Neural progenitor cell (in vitro differentiated cells): ENCODE measurements around the gene SMPD1. TPM values are rescaled to one million over a fixed set of nuclear protein-coding genes. Genes with fewer than 3 reads are reported as not detected.
A peak's percentile ranks its signal among the peaks of the same experiment; 100 is the strongest.

ENCODE experiments used
- DNase-seq: peaks from one replicate; pipeline ENCODE4 v3.0.0-alpha.2; 2016; ENCODE audit warnings: low spot score
- H2AFZ ChIP-seq: fragments of 200-600 bp; sonication (generic); replicated peaks from 2 replicates; pipeline ENCODE4 v1.6.1; 2016; ENCODE audit warnings: antibody characterized with exemption
- H3F3A ChIP-seq: fragments of 200-600 bp; sonication (generic); 2 replicates; pipeline ENCODE4 v1.6.1; 2016; ENCODE audit warnings: antibody characterized with exemption, low read depth
- H3K27ac ChIP-seq: fragments of 200-600 bp; sonication (generic); 2 replicates; pipeline ENCODE4 v1.5.1; 2016; ENCODE audit warnings: mild to moderate bottlenecking
- H3K27me3 ChIP-seq: fragments of 200-600 bp; sonication (generic); 2 replicates; pipeline ENCODE4 v1.6.1; 2016; ENCODE audit warnings: mild to moderate bottlenecking, moderate library complexity
- H3K36me3 ChIP-seq: fragments of 200-600 bp; sonication (generic); 2 replicates; pipeline ENCODE4 v1.5.1; 2016
- H3K4me1 ChIP-seq: fragments of 200-600 bp; sonication (generic); 2 replicates; pipeline ENCODE4 v1.6.1; 2016; ENCODE audit warnings: mixed run types
- H3K4me2 ChIP-seq: fragments of 200-600 bp; sonication (generic); 2 replicates; pipeline ENCODE4 v1.6.1; 2016
- H3K4me3 ChIP-seq: fragments of 200-600 bp; sonication (generic); 2 replicates; pipeline ENCODE4 v1.5.1; 2016
- H3K79me2 ChIP-seq: fragments of 200-600 bp; sonication (generic); 2 replicates; pipeline ENCODE4 v1.6.1; 2016; ENCODE audit warnings: low read depth
- H3K9ac ChIP-seq: fragments of 200-600 bp; sonication (generic); 2 replicates; pipeline ENCODE4 v1.6.1; 2016
- H3K9me3 ChIP-seq: fragments of 200-600 bp; sonication (generic); 2 replicates; pipeline ENCODE4 v1.5.1; 2016; ENCODE audit warnings: low read depth
- H4K20me1 ChIP-seq: fragments of 200-600 bp; sonication (generic); 2 replicates; pipeline ENCODE4 v1.6.1; 2016; ENCODE audit warnings: low read depth
- H3K27ac Mint-ChIP-seq: 3 replicates; pipeline ENCODE4 v1.8.0; 2021; ENCODE audit warnings: mixed read lengths
- H3K27me3 Mint-ChIP-seq: 2 replicates; pipeline ENCODE4 v1.8.0; 2022; ENCODE audit warnings: low read depth, mild to moderate bottlenecking, inconsistent platforms, moderate library complexity, mixed read lengths; ENCODE audit not compliant: insufficient read depth
- H3K36me3 Mint-ChIP-seq: 3 replicates; pipeline ENCODE4 v1.8.0; 2021; ENCODE audit warnings: mixed read lengths
- H3K4me1 Mint-ChIP-seq: 3 replicates; pipeline ENCODE4 v1.8.0; 2021; ENCODE audit warnings: mixed read lengths
- H3K4me3 Mint-ChIP-seq: 3 replicates; pipeline ENCODE4 v1.8.0; 2021; ENCODE audit warnings: mild to moderate bottlenecking, moderate library complexity, mixed read lengths
- H3K9me3 Mint-ChIP-seq: 3 replicates; pipeline ENCODE4 v1.8.0; 2020; ENCODE audit warnings: mixed read lengths
- EZH2 ChIP-seq: fragments of 200-600 bp; sonication (generic); IDR thresholded peaks from 2 replicates; pipeline ENCODE4 v1.6.1; 2017; ENCODE audit warnings: antibody characterized with exemption, mild to moderate bottlenecking, moderate library complexity
- EZH2phosphoT487 ChIP-seq: fragments of 200-600 bp; sonication (generic); IDR thresholded peaks from 2 replicates; pipeline ENCODE4 v1.6.1; 2017; ENCODE audit warnings: antibody characterized with exemption
- total RNA-seq: library from RNA; depleted of rRNA; stranded (reverse); fragments of >200 nt; gene quantifications from 2 replicates; pipeline ENCODE4 v1.2.3, GENCODE V29; 2015; ENCODE audit warnings: low replicate concordance
- TF ChIP-seq, protein P1 (sequence below): fragments of 200-600 bp; sonication (generic); IDR thresholded peaks from 2 replicates; pipeline ENCODE4 v1.5.1; 2017; ENCODE audit warnings: antibody characterized with exemption, mild to moderate bottlenecking

SMPD1 gene
- total RNA-seq, 1 donor from 2014 or later: 11.3 TPM

DNA sequence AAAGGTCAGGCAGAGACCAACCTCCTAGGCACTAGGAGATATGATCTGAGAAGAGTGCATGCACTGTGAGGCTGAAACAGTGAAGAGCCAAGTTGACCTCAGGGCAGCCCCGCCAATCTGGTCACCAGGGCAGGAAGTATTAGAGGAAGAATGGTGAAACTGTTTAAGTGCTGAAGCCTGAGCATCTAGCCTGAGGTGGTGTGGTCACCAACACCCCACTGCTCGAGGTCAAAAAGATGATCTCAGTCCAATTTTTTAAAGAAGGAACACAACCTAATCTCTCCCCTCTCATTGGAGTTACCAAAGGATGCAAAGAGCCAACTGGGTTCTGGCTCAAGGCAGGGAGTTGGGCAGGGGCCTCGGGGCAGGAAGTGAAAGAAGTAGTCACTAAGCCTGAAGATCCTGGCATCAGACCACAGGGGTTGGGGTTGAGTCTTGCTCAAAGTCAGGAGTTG, 24.6 kb downstream of the SMPD1 start:
- Histone ChIP-seq H3K4me2 (no peak overlapping the region), H3K9ac (no peak overlapping the region), H3K79me2 (peaks cover 15% of the 10 kb centered on the region), H3K4me3 (no peak overlapping the region), H4K20me1 (peaks cover 16% of the 10 kb centered on the region), H3K4me1 (peaks cover 7% of the 10 kb centered on the region), H2AFZ (no peak overlapping the region), H3K27ac (no peak overlapping the region), H3K27me3 (peaks cover 7% of the 10 kb centered on the region), H3K9me3 (no peaks in the 10 kb centered on the region), H3F3A (no peaks in the 10 kb centered on the region), H3K36me3 (no peaks in the 10 kb centered on the region)
- Mint-ChIP-seq H3K27ac (no peak overlapping the region), H3K36me3 (peaks cover 4% of the 10 kb centered on the region), H3K4me3 (no peak overlapping the region), H3K9me3 (no peaks in the 10 kb centered on the region), H3K4me1 (peaks cover 4% of the 10 kb centered on the region), H3K27me3 (no peaks in the 10 kb centered on the region)
- TF ChIP-seq EZH2 (no peak), EZH2phosphoT487 (no peak)
- TF ChIP-seq, protein P1, sequence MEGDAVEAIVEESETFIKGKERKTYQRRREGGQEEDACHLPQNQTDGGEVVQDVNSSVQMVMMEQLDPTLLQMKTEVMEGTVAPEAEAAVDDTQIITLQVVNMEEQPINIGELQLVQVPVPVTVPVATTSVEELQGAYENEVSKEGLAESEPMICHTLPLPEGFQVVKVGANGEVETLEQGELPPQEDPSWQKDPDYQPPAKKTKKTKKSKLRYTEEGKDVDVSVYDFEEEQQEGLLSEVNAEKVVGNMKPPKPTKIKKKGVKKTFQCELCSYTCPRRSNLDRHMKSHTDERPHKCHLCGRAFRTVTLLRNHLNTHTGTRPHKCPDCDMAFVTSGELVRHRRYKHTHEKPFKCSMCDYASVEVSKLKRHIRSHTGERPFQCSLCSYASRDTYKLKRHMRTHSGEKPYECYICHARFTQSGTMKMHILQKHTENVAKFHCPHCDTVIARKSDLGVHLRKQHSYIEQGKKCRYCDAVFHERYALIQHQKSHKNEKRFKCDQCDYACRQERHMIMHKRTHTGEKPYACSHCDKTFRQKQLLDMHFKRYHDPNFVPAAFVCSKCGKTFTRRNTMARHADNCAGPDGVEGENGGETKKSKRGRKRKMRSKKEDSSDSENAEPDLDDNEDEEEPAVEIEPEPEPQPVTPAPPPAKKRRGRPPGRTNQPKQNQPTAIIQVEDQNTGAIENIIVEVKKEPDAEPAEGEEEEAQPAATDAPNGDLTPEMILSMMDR: no peak
- no peak for DNase-seq

DNA sequence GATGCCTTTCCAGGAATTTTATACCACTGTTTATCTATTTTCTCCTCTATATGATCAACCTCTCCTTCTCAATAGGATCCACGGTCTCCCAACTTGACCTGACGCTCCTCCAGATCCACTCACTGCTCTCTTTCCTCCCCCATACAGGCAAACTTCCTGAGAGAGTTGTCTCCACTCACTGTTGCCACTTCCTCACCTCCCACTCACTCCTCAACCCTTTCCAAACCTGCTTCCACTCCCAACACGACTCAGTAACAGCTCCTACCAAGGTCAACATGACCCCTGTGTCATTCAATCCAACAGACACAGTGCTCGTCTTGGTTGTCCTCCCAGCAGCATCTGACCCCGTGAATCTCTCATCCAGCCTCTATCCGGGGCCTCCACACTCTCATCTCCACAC, 25.5 kb downstream of the SMPD1 start:
- Mint-ChIP-seq H3K9me3 (no peaks in the 10 kb centered on the region), H3K27me3 (no peaks in the 10 kb centered on the region), H3K4me3 (no peak overlapping the region), H3K27ac (no peak overlapping the region), H3K4me1 (peaks cover 4% of the 10 kb centered on the region), H3K36me3 (peaks cover under 1% of the 10 kb centered on the region)
- Histone ChIP-seq H3K27ac (no peak overlapping the region), H3K36me3 (no peaks in the 10 kb centered on the region), H3K79me2 (peaks cover 15% of the 10 kb centered on the region), H3K4me3 (no peak overlapping the region), H3K9me3 (no peaks in the 10 kb centered on the region), H4K20me1 (peaks cover 16% of the 10 kb centered on the region), H3F3A (no peaks in the 10 kb centered on the region), H3K4me1 (peaks cover 8% of the 10 kb centered on the region), H2AFZ (no peak overlapping the region), H3K4me2 (no peak overlapping the region), H3K9ac (no peak overlapping the region), H3K27me3 (peaks cover 16% of the 10 kb centered on the region)
- DNase-seq: no peak
- TF ChIP-seq EZH2phosphoT487 (no peak), EZH2 (no peak)
- TF ChIP-seq, protein P1: no peak

DNA sequence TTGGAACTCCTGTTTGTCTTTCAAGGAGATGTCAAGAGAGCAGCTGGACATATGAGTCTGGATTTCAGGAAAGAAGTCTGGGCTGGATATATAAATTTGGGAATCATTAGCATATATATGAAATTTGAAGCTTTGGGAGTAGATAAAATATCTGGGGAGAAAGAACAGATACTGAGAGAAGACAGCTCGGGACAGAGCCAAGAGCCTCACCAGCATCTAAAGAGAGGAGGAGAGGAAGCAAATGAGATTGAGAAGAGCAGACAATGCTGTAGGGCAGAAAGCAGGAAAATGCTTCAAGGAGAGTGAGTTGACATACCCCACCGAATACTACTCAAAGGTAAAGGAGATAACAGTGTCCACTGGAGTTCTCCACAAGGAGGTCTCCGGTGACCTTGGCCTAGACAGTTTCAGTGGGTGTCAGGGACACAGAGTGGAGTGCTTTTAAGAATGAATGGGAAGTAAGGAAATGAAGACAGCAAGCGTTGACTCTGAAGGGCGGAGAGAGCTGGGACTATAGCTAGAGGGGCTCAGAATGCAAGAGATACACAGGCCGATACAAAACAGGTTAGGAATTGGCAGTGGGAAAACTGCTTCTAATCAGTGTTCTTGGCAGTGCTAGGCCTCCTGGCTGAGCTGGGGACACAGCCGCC, 27.8 kb downstream of the SMPD1 start:
- no peak overlapping the region for H3K27ac Mint-ChIP-seq
- TF ChIP-seq, protein P1: no peak
- TF ChIP-seq EZH2 (no peak), EZH2phosphoT487 (no peak)
- Histone ChIP-seq H4K20me1 (peaks cover 16% of the 10 kb centered on the region), H3F3A (no peaks in the 10 kb centered on the region), H2AFZ (no peak overlapping the region), H3K27me3 (peaks cover 17% of the 10 kb centered on the region), H3K79me2 (peaks cover 15% of the 10 kb centered on the region), H3K4me1 (peaks cover 8% of the 10 kb centered on the region), H3K4me3 (peak overlapping the region; percentile 94), H3K9me3 (no peaks in the 10 kb centered on the region), H3K4me2 (peak overlapping the region; percentile 84), H3K27ac (no peak overlapping the region), H3K36me3 (no peaks in the 10 kb centered on the region), H3K9ac (peak overlapping the region; percentile 28)
- no peaks in the 10 kb centered on the region for H3K36me3 Mint-ChIP-seq
- H3K9me3 Mint-ChIP-seq: no peaks in the 10 kb centered on the region
- H3K27me3 Mint-ChIP-seq: no peaks in the 10 kb centered on the region
- peaks cover 4% of the 10 kb centered on the region for H3K4me1 Mint-ChIP-seq
- no peak overlapping the region for H3K4me3 Mint-ChIP-seq
- DNase-seq: no peak
